NB4 (cell line): ENCODE results near the gene RBM20.
"Not testable (repeated sequence)": the region's sequence is repeated elsewhere in the genome, so short reads cannot be mapped to it uniquely, and the experiment has no call there.

Source experiments
- DNase-seq: peaks from one replicate; pipeline ENCODE4 v3.0.0; 2010; ENCODE audit warnings: low read depth
- H3K4me3 ChIP-seq: one replicate; pipeline ENCODE4 v1.5.1; 2011; ENCODE audit warnings: mild to moderate bottlenecking, low read depth, low read length, moderate library complexity
- CTCF ChIP-seq: IDR thresholded peaks from one replicate; pipeline ENCODE4 v1.5.1; 2012; ENCODE audit warnings: low read depth, low read length
- MYC ChIP-seq: IDR thresholded peaks from 2 replicates; pipeline ENCODE4 v1.6.1; 2011; ENCODE audit warnings: low read depth, low read length
- POLR2A ChIP-seq: IDR thresholded peaks from 2 replicates; pipeline ENCODE4 v1.6.1; 2011; ENCODE audit warnings: mild to moderate bottlenecking; ENCODE audit not compliant: insufficient read length; ENCODE audit errors: extremely low read depth
- TF ChIP-seq, protein P1 (sequence below): IDR thresholded peaks from 2 replicates; pipeline ENCODE4 v1.6.1; 2011; ENCODE audit warnings: low read depth, low read length

RBM20 gene

DNA sequence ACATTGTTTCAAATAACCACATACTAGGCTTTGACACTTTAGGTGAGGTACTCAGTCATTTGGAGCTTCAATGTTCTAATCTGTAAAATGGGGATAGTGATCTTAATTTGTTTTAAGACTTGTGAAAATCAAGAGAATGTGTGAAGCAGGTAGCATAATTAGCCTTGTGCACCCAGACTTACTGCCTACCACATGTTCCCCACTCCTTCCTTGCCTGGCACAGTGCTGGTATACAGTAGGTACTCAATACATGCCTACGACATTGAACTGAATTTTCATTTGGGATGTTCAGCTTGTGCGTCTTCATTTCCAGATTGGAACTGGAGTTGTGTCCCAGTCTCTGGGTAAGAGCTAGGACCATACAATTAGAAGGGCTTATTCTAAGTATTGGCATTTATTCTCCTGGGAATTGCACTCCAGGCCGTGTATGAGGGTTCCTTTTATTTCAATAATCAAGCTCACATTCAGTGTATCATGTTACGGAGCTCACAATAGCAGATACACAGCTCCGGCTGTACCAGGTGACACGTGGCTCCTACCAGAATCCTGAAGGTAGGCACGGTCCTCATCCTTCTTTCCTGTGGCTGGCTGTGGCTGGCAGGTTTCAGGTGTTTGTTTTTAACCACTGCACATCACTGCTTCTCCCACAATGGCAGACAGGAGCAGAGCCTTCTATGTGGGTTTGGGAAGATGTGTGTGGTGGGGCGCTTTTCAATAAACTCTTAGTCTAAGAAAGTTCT lies 118.1 kb downstream of the RBM20 start:
- no peak for DNase-seq
- TF ChIP-seq CTCF, result no peak
- TF ChIP-seq POLR2A, result no peak
- TF ChIP-seq, protein P1, sequence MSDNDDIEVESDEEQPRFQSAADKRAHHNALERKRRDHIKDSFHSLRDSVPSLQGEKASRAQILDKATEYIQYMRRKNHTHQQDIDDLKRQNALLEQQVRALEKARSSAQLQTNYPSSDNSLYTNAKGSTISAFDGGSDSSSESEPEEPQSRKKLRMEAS, result no peak
- no peak for TF ChIP-seq MYC
- no peak overlapping the region for H3K4me3 ChIP-seq

GRCh38 chr10:110762849-110763211 lies 118.7 kb downstream of the RBM20 start:
- H3K4me3 ChIP-seq, result no peak overlapping the region
- DNase-seq, result no peak
- TF ChIP-seq POLR2A, result no peak
- no peak for TF ChIP-seq CTCF
- no peak for TF ChIP-seq MYC
- TF ChIP-seq, protein P1, result no peak

DNA sequence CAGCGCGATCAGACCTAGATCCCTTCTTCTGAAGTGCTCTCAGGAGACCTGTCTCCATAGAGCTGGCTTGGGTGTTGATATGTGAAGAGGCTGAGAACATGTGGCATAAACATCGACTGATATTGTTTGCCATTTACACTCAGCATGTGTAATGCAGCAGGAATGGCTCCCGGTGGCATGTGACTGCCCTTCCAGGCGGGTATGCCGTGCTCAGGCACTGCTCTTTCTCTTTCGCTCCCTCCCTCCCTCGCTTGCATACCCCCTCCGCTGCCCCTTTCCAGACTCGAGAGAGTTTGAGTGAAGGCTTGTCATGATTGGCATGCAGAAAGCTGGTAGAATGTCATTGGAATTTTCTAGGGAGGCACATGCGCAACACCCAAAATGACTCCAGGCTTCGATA lies 120.2 kb downstream of the RBM20 start:
- no peak for TF ChIP-seq POLR2A
- no peak for TF ChIP-seq MYC
- TF ChIP-seq, protein P1, result no peak
- TF ChIP-seq CTCF, result no peak
- DNase-seq, result no peak
- H3K4me3 ChIP-seq, result no peak overlapping the region

DNA sequence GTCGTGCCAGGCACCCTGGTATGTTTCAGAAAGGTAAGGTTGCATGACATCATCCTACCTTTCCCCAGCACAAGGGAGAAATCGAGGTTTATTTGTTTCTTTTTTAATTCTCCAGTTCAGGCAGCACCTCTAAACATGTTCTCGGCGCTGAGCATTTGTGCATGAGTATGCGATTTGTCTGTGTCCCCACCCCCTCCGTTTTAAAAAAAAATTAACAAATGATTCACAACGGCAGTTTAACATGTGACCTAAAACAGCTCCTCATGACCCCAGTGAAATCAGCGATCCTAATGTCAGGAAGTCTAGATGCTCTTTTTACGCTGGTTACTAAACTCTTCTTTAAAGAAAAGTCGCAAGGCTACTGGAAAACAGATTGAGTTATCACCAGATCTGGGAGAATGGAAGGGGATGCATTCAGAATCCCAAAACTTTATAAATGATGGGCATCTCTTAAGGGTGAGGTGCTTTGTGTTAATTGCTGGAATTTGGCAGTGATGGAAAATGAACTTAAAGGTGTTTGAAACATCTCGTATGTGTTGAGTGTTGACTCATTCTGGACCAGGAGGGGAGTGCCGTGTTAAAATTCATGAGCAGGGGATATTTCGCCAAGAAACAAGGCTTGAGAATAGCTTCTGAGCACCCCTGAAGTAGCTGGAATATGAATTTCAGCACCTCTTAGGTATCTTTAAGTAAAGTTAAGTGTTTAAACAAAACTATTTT lies 120.8 kb downstream of the RBM20 start:
- no peak for DNase-seq
- TF ChIP-seq POLR2A (no peak), MYC (no peak), CTCF (no peak)
- TF ChIP-seq, protein P1, result no peak
- no peak overlapping the region for H3K4me3 ChIP-seq

DNA sequence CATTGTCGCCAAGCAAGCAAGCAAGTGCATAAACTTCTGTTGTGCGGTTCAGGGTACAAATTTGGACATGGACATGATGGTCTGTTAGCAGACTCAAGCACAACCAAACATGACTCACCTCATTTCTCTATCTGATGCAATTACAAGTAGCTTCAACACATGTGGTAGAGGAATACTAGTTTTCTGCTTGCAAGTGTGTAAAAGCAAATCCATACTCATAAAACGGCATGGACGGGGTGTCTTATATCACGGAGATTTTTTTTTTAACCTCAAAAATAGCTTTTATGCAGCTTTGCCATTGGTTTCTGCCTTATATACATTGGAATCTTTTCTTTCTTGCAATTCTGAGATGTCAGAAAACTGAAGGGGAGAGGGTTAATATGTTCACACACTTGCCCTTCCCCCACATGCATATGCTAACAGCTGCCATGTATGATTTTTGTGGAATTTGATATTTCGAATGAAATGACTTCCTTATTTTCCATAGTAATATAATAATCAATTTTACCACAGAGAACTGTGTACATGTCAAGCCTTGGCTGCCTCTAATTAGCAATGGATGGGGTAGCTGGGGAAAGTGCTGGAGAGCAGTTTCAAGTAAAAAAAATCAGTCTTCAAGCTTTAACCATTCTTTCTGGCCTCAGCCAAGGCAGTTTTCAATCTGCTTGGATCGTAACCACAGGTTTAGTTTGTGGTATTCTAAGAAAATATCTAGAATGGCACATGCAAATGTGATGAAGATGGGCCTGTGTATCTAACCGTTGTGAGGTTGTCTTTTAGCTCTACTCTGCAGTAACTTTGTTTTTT lies 121.6 kb downstream of the RBM20 start:
- H3K4me3 ChIP-seq, result no peak overlapping the region
- TF ChIP-seq, protein P1, result no peak
- TF ChIP-seq POLR2A (no peak), MYC (no peak), CTCF (no peak)
- DNase-seq, result peak; percentile 49

DNA sequence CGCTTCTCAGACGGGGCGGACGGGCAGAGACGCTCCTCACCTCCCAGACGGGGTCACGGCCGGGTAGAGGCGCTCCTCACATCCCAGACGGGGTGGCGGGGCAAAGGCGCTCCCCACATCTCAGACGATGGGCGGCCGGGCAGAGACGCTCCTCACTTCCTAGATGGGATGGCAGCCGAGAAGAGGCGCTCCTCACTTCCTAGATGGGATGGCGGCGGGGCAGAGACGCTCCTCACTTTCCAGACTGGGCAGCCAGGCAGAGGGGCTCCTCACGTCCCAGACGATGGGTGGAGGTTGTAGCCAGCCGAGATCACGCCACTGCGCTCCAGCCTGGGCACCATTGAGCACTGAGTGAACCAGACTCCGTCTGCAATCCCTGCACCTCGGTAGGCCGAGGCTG lies 123.5 kb downstream of the RBM20 start:
- DNase-seq, H3K4me3 ChIP-seq: not testable (repeated sequence)
